ENCODE data around the gene RNF150.

DNA sequence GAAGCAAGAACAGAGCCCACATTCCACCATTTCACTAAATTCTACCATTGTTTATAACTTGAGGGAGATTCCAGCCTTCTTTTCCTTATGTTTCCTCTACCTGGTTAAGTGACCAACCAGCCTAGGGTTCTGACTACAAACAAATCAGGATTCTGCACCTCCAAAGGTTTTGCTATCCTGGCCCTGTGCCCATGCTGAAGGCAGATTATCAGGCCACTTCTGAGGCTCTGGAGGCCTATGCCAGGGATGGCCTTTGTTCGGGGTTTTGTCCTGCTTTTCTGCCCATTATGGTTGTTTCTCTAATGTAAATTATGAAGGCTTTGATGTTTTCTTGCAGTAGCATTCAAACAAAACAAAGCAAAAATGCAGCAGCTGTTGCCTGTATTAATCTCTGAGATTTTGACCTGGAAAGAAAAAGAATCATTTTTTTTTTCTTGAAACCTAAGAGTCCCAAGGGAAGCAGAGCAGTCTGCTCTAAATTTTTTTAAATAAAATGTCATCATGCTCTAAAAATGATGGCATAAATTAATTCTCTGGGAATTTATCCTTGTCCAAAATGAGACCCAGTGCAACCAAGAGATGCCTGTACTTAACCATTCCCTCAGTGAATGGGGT, 55.6 kb downstream of the RNF150 start:
- TF ChIP-seq, protein P1, sequence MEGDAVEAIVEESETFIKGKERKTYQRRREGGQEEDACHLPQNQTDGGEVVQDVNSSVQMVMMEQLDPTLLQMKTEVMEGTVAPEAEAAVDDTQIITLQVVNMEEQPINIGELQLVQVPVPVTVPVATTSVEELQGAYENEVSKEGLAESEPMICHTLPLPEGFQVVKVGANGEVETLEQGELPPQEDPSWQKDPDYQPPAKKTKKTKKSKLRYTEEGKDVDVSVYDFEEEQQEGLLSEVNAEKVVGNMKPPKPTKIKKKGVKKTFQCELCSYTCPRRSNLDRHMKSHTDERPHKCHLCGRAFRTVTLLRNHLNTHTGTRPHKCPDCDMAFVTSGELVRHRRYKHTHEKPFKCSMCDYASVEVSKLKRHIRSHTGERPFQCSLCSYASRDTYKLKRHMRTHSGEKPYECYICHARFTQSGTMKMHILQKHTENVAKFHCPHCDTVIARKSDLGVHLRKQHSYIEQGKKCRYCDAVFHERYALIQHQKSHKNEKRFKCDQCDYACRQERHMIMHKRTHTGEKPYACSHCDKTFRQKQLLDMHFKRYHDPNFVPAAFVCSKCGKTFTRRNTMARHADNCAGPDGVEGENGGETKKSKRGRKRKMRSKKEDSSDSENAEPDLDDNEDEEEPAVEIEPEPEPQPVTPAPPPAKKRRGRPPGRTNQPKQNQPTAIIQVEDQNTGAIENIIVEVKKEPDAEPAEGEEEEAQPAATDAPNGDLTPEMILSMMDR (IDR thresholded peaks at IDR 0.05): no peak
- no peak for TF ChIP-seq POLR2A (IDR thresholded peaks at IDR 0.05)

Data from adrenal gland (tissue), 5 donors.